A673 (cell line): ENCODE measurements around the gene POFUT1. TPM values are rescaled to one million over a fixed set of nuclear protein-coding genes. Genes with fewer than 3 reads are reported as not detected.

Experiments used
- BruUV-seq: library from RNA; stranded (reverse); fragments of 400-500 nt; replicated peaks from 2 replicates; lab custom pipeline; 2021; lab: Mats Ljungman, UMichigan
- CTCF ChIA-PET: fragments of 300-600 bp; sonication (Branson Sonifier 250); formaldehyde crosslinking; loops from one replicate; lab custom pipeline; 2022; ENCODE audit warnings: antibody characterized with exemption; lab: Charles Lee
- POLR2A ChIA-PET: fragments of 300-600 bp; sonication (Branson Sonifier 250); formaldehyde crosslinking; loops from one replicate; lab custom pipeline; 2022; ENCODE audit warnings: antibody characterized with exemption; ENCODE audit not compliant: low non-redundant PET; lab: Charles Lee
- DNase-seq: peaks from one replicate; pipeline ENCODE4 v3.0.0-alpha.2; 2015; ENCODE audit warnings: low spot score
- H3K27ac ChIP-seq: fragments of 200-600 bp; sonication (generic); 2 replicates; pipeline ENCODE4 v1.5.1; 2016; ENCODE audit warnings: mixed run types, low read depth, mild to moderate bottlenecking, mixed read lengths, antibody characterized with exemption, low read length; ENCODE audit not compliant: poor library complexity, severe bottlenecking
- H3K27me3 ChIP-seq: fragments of 200-600 bp; sonication (generic); replicated peaks from 2 replicates; pipeline ENCODE4 v1.6.1; 2017; ENCODE audit warnings: mixed run types, low read depth, mild to moderate bottlenecking, mixed read lengths, antibody characterized with exemption, low read length; ENCODE audit not compliant: insufficient read depth, poor library complexity
- H3K36me3 ChIP-seq: fragments of 200-600 bp; sonication (generic); 2 replicates; pipeline ENCODE4 v1.6.1; 2016; ENCODE audit warnings: mixed run types, mild to moderate bottlenecking, mixed read lengths, antibody characterized with exemption, low read length; ENCODE audit not compliant: insufficient read depth, poor library complexity, severe bottlenecking
- H3K4me1 ChIP-seq: fragments of 200-600 bp; sonication (generic); 2 replicates; pipeline ENCODE4 v1.6.1; 2017; ENCODE audit warnings: mixed run types, mild to moderate bottlenecking, mixed read lengths, antibody characterized with exemption, low read length; ENCODE audit not compliant: insufficient read depth, poor library complexity, severe bottlenecking
- H3K4me3 ChIP-seq: fragments of 200-600 bp; sonication (generic); 2 replicates; pipeline ENCODE4 v1.5.1; 2016; ENCODE audit warnings: low read depth, mixed run types, mild to moderate bottlenecking, mixed read lengths, low read length; ENCODE audit not compliant: poor library complexity, severe bottlenecking
- H3K9me3 ChIP-seq: fragments of 200-600 bp; sonication (generic); 2 replicates; pipeline ENCODE4 v1.6.1; 2016; ENCODE audit warnings: mixed run types, low read depth, mild to moderate bottlenecking, mixed read lengths, antibody characterized with exemption, low read length; ENCODE audit not compliant: poor library complexity, severe bottlenecking
- CTCF ChIP-seq: fragments of 300-800, 200-600 bp; sonication (generic); conservative IDR thresholded peaks from 2 replicates; pipeline ENCODE4 v1.5.1; 2017; ENCODE audit warnings: low read depth, mild to moderate bottlenecking, antibody characterized with exemption, low read length, moderate library complexity, mixed read lengths
- EZH2 ChIP-seq: fragments of 200-600 bp; sonication (generic); IDR thresholded peaks from 2 replicates; pipeline ENCODE4 v1.6.1; 2017; ENCODE audit warnings: borderline replicate concordance, low read depth, mild to moderate bottlenecking, mixed read lengths, antibody characterized with exemption, low read length; ENCODE audit not compliant: poor library complexity, severe bottlenecking
- intact Hi-C: fragments of 100-400 bp; cut with micrococcal nuclease; formaldehyde crosslinking; loops from one replicate; pipeline ENCODE4 v1.10.0; 2022; ENCODE audit not compliant: unreplicated experiment
- total RNA-seq: library from RNA; stranded (reverse); gene quantifications from 2 replicates; pipeline ENCODE4 v1.2.3, GENCODE V29; 2021

POFUT1 gene
- total RNA-seq, 1 experiment from 2014 or later: 55.9 TPM

- no peak for TF ChIP-seq EZH2
- TF ChIP-seq CTCF: no peak
- POLR2A ChIA-PET: no interaction called here
- BruUV-seq: no TSS peak
Observed at GRCh38 chr20:32203356-32204204, 4.1 kb upstream of the POFUT1 start.

GRCh38 chr20:32204205-32205109 lies 3.2 kb upstream of the POFUT1 start:
- ChIA-PET POLR2A (no interaction called here), CTCF (no interaction called here)
- no peak overlapping the region for H3K4me3 ChIP-seq
- DNase-seq: no peak
- H3K9me3 ChIP-seq: no peaks in the 10 kb centered on the region
- intact Hi-C loops: no loop called here
- peak overlapping the region; percentile 95 for H3K27ac ChIP-seq
- TF ChIP-seq CTCF (no peak), EZH2 (no peak)
- peaks cover 26% of the 10 kb centered on the region for H3K4me1 ChIP-seq
- peaks cover 26% of the 10 kb centered on the region for H3K36me3 ChIP-seq
- H3K27me3 ChIP-seq: no peaks in the 10 kb centered on the region
- no TSS peak for BruUV-seq

More at GRCh38 chr20:32203356-32204204, 4.1 kb upstream of the POFUT1 start:
- Histone ChIP-seq H3K27ac (peak overlapping the region; percentile 95), H3K9me3 (no peaks in the 10 kb centered on the region), H3K27me3 (no peaks in the 10 kb centered on the region), H3K4me3 (no peak overlapping the region), H3K36me3 (peaks cover 34% of the 10 kb centered on the region), H3K4me1 (peaks cover 22% of the 10 kb centered on the region)
- CTCF ChIA-PET: no interaction called here
- DNase-seq: no peak
- intact Hi-C loops: no loop called here

GRCh38 chr20:32205110-32205842 lies 2.4 kb upstream of the POFUT1 start:
- no peak for DNase-seq
- no peaks in the 10 kb centered on the region for H3K9me3 ChIP-seq
- no peaks in the 10 kb centered on the region for H3K27me3 ChIP-seq
- intact Hi-C loops: no loop called here
- peaks cover 26% of the 10 kb centered on the region for H3K4me1 ChIP-seq
- TSS peak; percentile 46 for BruUV-seq
- H3K36me3 ChIP-seq: peaks cover 27% of the 10 kb centered on the region
- ChIA-PET CTCF (no interaction called here), POLR2A (interaction anchor here (0.5 kb wide), 1 partner anchor 10 kb away, joined by 3 read pairs; no protein-coding TSS in a partner anchor)
- peak overlapping the region; percentile 95 for H3K27ac ChIP-seq
- peak overlapping the region; percentile 71 for H3K4me3 ChIP-seq
- TF ChIP-seq CTCF: no peak
- TF ChIP-seq EZH2: no peak
